ENCODE measurements around the gene CYP19A1. TPM values are rescaled to one million over a fixed set of nuclear protein-coding genes. Genes with fewer than 3 reads are reported as not detected.

The CYP19A1 gene
- total and polyA plus RNA-seq, 9 of the 15 experiments (the other 6 are each of a cell fraction or from before 2014, with no cell fraction given) = 0.16 to 0.63 (median 0.47) TPM; not detected in 3

GRCh38 chr15:51285399-51285798 lies 53.0 kb downstream of the CYP19A1 start:
- Histone ChIP-seq H3K9me3 (replicated peaks; ENCODE audit: control insufficient read depth, insufficient read depth, low read depth, low read length) (no peaks in the 10 kb centered on the region), H3K4me3 (no peak overlapping the region), H4K20me1 (replicated peaks; ENCODE audit: control insufficient read depth, insufficient read depth, low read length) (no peaks in the 10 kb centered on the region), H3K4me2 (ENCODE audit: insufficient read depth, low read length) (no peak overlapping the region), H2AFZ (ENCODE audit: low read depth, low read length) (no peak overlapping the region), H3K9me1 (ENCODE audit: control insufficient read depth, insufficient read depth, low read length) (no peaks in the 10 kb centered on the region), H3K27me3 (ENCODE audit: control insufficient read depth in 2 of 2, insufficient read depth in 2 of 2, low read length in 2 of 2) (peaks cover 4 to 47% of the 10 kb centered on the region in 2 experiments; a peak in 4 of 5 replicates), H3K79me2 (ENCODE audit: control insufficient read depth, insufficient read depth, low read length) (no peaks in the 10 kb centered on the region), H3K9ac (ENCODE audit: insufficient read depth in 1 of 2, low read depth in 2 of 2, low read length in 2 of 2) (no peak overlapping the region), H3K4me1 (replicated peaks in 1 of 2; ENCODE audit: control insufficient read depth in 2 of 2, insufficient read depth in 2 of 2, low read length in 2 of 2) (no peaks in the 10 kb centered on the region), H3K27ac (ENCODE audit: extremely low read depth, low read depth, low read length) (no peak overlapping the region), H3K36me3 (ENCODE audit: control insufficient read depth, insufficient read depth, low read length) (no peaks in the 10 kb centered on the region)
- BruUV-seq (replicated peaks) = no TSS peak
- ATAC-seq (no peak), DNase-seq (ENCODE audit: extremely low read depth in 1 of 4, low spot score in 3 of 4) (no peak), FAIRE-seq (no peak)
- in situ Hi-C loops (cut with MboI) = loop anchor here (5.0 kb wide), 1 partner anchor 92 kb away; no protein-coding TSS in a partner anchor
- WGBS (ENCODE audit: insufficient coverage, low coverage, missing lambda C conversion rate) = 8% methylated on average over 6 of the region's 6 CpGs
- ChIA-PET CTCF (ENCODE audit: low intra/inter-chr PET ratio) (interaction anchor here (1.3 kb wide), 1 partner anchor 117 kb away, joined by 5 read pairs; no protein-coding TSS in a partner anchor), POLR2A (no interaction called here)
- intact Hi-C loops (cut with micrococcal nuclease) = loop anchor here (10.0 kb wide), 1 partner anchor 121 kb away; no protein-coding TSS in a partner anchor
- TF ChIP-seq NELFE (IDR thresholded peaks at IDR 0.05; ENCODE audit: insufficient read depth, insufficient read length) = no peak
- TF ChIP-seq KLF10 (CRISPR knock-in tag; IDR thresholded peaks at IDR 0.05) = no peak
- no peak for TF ChIP-seq STAT6 (CRISPR knock-in tag; IDR thresholded peaks at IDR 0.05)
- TF ChIP-seq POLR3A (IDR thresholded peaks at IDR 0.05; ENCODE audit: borderline replicate concordance, extremely low read depth, insufficient read depth, insufficient read length) = no peak
- TF ChIP-seq ZBTB12 (CRISPR knock-in tag; IDR thresholded peaks at IDR 0.05) = no peak
- TF ChIP-seq MEIS2 (IDR thresholded peaks at IDR 0.05; ENCODE audit: partially characterized antibody) = no peak
- no peak for TF ChIP-seq ETV1 (tag; conservative IDR thresholded peaks at IDR 0.05; ENCODE audit: low read depth)
- no peak for TF ChIP-seq MED1 (CRISPR knock-in tag; IDR thresholded peaks at IDR 0.05; ENCODE audit: borderline replicate concordance)
- no peak for TF ChIP-seq PRPF4 (IDR thresholded peaks at IDR 0.05; ENCODE audit: insufficient read depth, low read depth, low read length, poor library complexity, severe bottlenecking)
- no peak for TF ChIP-seq BMI1 (IDR thresholded peaks at IDR 0.05; ENCODE audit: low read length)
- no peak for TF ChIP-seq ZNF212 (CRISPR knock-in tag; IDR thresholded peaks at IDR 0.05)

All from K562 (cell line).